BLaER1 (cell line): Measurements from ENCODE around the gene SLC9A8.

Source experiments
- H3K27ac ChIP-seq: shearing (Covaris generic); formaldehyde crosslinking; 2 replicates; pipeline ENCODE4 v1.8.1; 2022
- H3K27me3 ChIP-seq: shearing (Covaris generic); formaldehyde crosslinking; 2 replicates; pipeline ENCODE4 v1.8.1; 2022
- H3K36me3 ChIP-seq: shearing (Covaris generic); formaldehyde crosslinking; 2 replicates; pipeline ENCODE4 v1.8.1; 2022
- H3K4me1 ChIP-seq: shearing (Covaris generic); formaldehyde crosslinking; 2 replicates; pipeline ENCODE4 v1.8.1; 2022
- H3K4me2 ChIP-seq: shearing (Covaris generic); formaldehyde crosslinking; 2 replicates; pipeline ENCODE4 v1.8.1; 2022
- H3K4me3 ChIP-seq: shearing (Covaris generic); formaldehyde crosslinking; 2 replicates; pipeline ENCODE4 v1.8.1; 2022
- H3K9ac ChIP-seq: shearing (Covaris generic); formaldehyde crosslinking; 2 replicates; pipeline ENCODE4 v1.8.1; 2022
- H3K9me3 ChIP-seq: shearing (Covaris generic); formaldehyde crosslinking; 2 replicates; pipeline ENCODE4 v1.8.1; 2022
- H4K20me1 ChIP-seq: shearing (Covaris generic); formaldehyde crosslinking; 2 replicates; pipeline ENCODE4 v1.8.1; 2022
- Cebpa-rat ChIP-seq: shearing (Covaris generic); IDR thresholded peaks from 2 replicates; pipeline ENCODE4 v1.8.1; 2022

The SLC9A8 gene

GRCh38 chr20:49899541-49900383 lies 87.1 kb downstream of the SLC9A8 start:
- no peak overlapping the region for H3K27ac ChIP-seq
- H3K4me2 ChIP-seq: no peak overlapping the region
- H3K9ac ChIP-seq: no peak overlapping the region
- no peaks in the 10 kb centered on the region for H3K27me3 ChIP-seq
- peaks cover 5% of the 10 kb centered on the region; the same call in 1 of the 2 replicates for H3K4me1 ChIP-seq
- H3K4me3 ChIP-seq: no peak overlapping the region
- H3K9me3 ChIP-seq: peaks cover 6% of the 10 kb centered on the region; the same call in 1 of the 2 replicates
- H4K20me1 ChIP-seq: peaks cover 8% of the 10 kb centered on the region; the same call in 1 of the 2 replicates
- no peak for TF ChIP-seq Cebpa-rat
- H3K36me3 ChIP-seq: peaks cover 14% of the 10 kb centered on the region

GRCh38 chr20:49901588-49901987 lies 89.0 kb downstream of the SLC9A8 start:
- Histone ChIP-seq H3K4me1 (peaks cover 5% of the 10 kb centered on the region; the same call in 1 of the 2 replicates), H3K27ac (no peak overlapping the region), H3K4me2 (no peak overlapping the region), H3K4me3 (no peak overlapping the region), H3K9me3 (peaks cover 6% of the 10 kb centered on the region; the same call in 1 of the 2 replicates), H3K27me3 (no peaks in the 10 kb centered on the region), H4K20me1 (peaks cover 27% of the 10 kb centered on the region; the same call in 1 of the 2 replicates), H3K36me3 (peaks cover 32% of the 10 kb centered on the region), H3K9ac (no peak overlapping the region)
- no peak for TF ChIP-seq Cebpa-rat

- Histone ChIP-seq H3K27ac (no peak overlapping the region), H3K4me2 (no peak overlapping the region), H3K27me3 (no peaks in the 10 kb centered on the region), H4K20me1 (peaks cover 57% of the 10 kb centered on the region), H3K9ac (no peak overlapping the region), H3K9me3 (no peaks in the 10 kb centered on the region), H3K4me1 (no peaks in the 10 kb centered on the region), H3K4me3 (no peak overlapping the region), H3K36me3 (peaks cover 62% of the 10 kb centered on the region)
- TF ChIP-seq Cebpa-rat: no peak
Observed at GRCh38 chr20:49904440-49905214, 92.0 kb downstream of the SLC9A8 start.

- H3K36me3 ChIP-seq: peaks cover 72% of the 10 kb centered on the region
- H3K4me3 ChIP-seq: no peak overlapping the region
- peaks cover 66% of the 10 kb centered on the region for H4K20me1 ChIP-seq
- no peak overlapping the region for H3K27ac ChIP-seq
- H3K9me3 ChIP-seq: no peaks in the 10 kb centered on the region
- no peak for TF ChIP-seq Cebpa-rat
- no peaks in the 10 kb centered on the region for H3K4me1 ChIP-seq
- H3K4me2 ChIP-seq: no peak overlapping the region
- no peak overlapping the region for H3K9ac ChIP-seq
- H3K27me3 ChIP-seq: no peaks in the 10 kb centered on the region
Observed at GRCh38 chr20:49905415-49906091, 92.9 kb downstream of the SLC9A8 start.

- Histone ChIP-seq H3K27ac (no peak overlapping the region), H3K4me1 (no peaks in the 10 kb centered on the region), H4K20me1 (peaks cover 72% of the 10 kb centered on the region), H3K27me3 (no peaks in the 10 kb centered on the region), H3K4me3 (no peak overlapping the region), H3K4me2 (no peak overlapping the region), H3K9me3 (no peaks in the 10 kb centered on the region), H3K9ac (no peak overlapping the region), H3K36me3 (peaks cover 77% of the 10 kb centered on the region)
- TF ChIP-seq Cebpa-rat: no peak
Observed at GRCh38 chr20:49906101-49906604, 93.5 kb downstream of the SLC9A8 start.

GRCh38 chr20:49906615-49907154 lies 94.1 kb downstream of the SLC9A8 start:
- no peaks in the 10 kb centered on the region for H3K9me3 ChIP-seq
- no peaks in the 10 kb centered on the region for H3K27me3 ChIP-seq
- H3K4me2 ChIP-seq: no peak overlapping the region
- H3K9ac ChIP-seq: no peak overlapping the region
- H3K4me1 ChIP-seq: no peaks in the 10 kb centered on the region
- no peak for TF ChIP-seq Cebpa-rat
- peaks cover 78% of the 10 kb centered on the region for H4K20me1 ChIP-seq
- no peak overlapping the region for H3K27ac ChIP-seq
- no peak overlapping the region for H3K4me3 ChIP-seq
- peaks cover 82% of the 10 kb centered on the region for H3K36me3 ChIP-seq

- peaks cover 91% of the 10 kb centered on the region for H3K36me3 ChIP-seq
- no peak overlapping the region for H3K4me3 ChIP-seq
- TF ChIP-seq Cebpa-rat: no peak
- no peaks in the 10 kb centered on the region for H3K4me1 ChIP-seq
- H3K27ac ChIP-seq: no peak overlapping the region
- H3K9me3 ChIP-seq: no peaks in the 10 kb centered on the region
- H3K27me3 ChIP-seq: no peaks in the 10 kb centered on the region
- no peak overlapping the region for H3K4me2 ChIP-seq
- no peak overlapping the region for H3K9ac ChIP-seq
- peaks cover 87% of the 10 kb centered on the region for H4K20me1 ChIP-seq
Observed at GRCh38 chr20:49907405-49908257, 95.0 kb downstream of the SLC9A8 start.

GRCh38 chr20:49908258-49908565 lies 95.6 kb downstream of the SLC9A8 start:
- no peak overlapping the region for H3K27ac ChIP-seq
- no peak overlapping the region for H3K4me3 ChIP-seq
- no peaks in the 10 kb centered on the region for H3K27me3 ChIP-seq
- no peaks in the 10 kb centered on the region for H3K9me3 ChIP-seq
- no peak overlapping the region for H3K9ac ChIP-seq
- peaks cover 93% of the 10 kb centered on the region for H4K20me1 ChIP-seq
- H3K36me3 ChIP-seq: peaks cover 92% of the 10 kb centered on the region
- TF ChIP-seq Cebpa-rat: no peak
- no peak overlapping the region for H3K4me2 ChIP-seq
- H3K4me1 ChIP-seq: 0 out of 2 replicates have a peak, but pooled peaks cover under 1% of the 10 kb centered on the region
